CD4-positive, alpha-beta T cell treated with Interleukin-15 for 1 hour (primary cell): ENCODE results near the gene TYRP1.
"Not testable (repeated sequence)": the region's sequence is repeated elsewhere in the genome, so short reads cannot be mapped to it uniquely, and the experiment has no call there.

Source experiments
- DNase-seq: peaks from one replicate; pipeline ENCODE4 v3.0.0-alpha.2; 2020

Gene TYRP1

GRCh38 chr9:12693141-12693540, at the start of gene TYRP1:
TSS of gene TYRP1 (plus strand) at chr9:12693385. CDS start at chr9:12693997, 612 bp downstream.
- DNase-seq, result no peak

- no peak for DNase-seq
Observed at GRCh38 chr9:12643686-12644085, 49.5 kb upstream of the TYRP1 start.

GRCh38 chr9:12648925-12649324, 44.3 kb upstream of the TYRP1 start:
- DNase-seq, result no peak

- no peak for DNase-seq
Observed at GRCh38 chr9:12651125-12651524, 42.1 kb upstream of the TYRP1 start.

- DNase-seq, result no peak
Observed at GRCh38 chr9:12652973-12653372, 40.2 kb upstream of the TYRP1 start.

- no peak for DNase-seq
Observed at GRCh38 chr9:12656803-12657202, 36.4 kb upstream of the TYRP1 start.

GRCh38 chr9:12657233-12657632, 36.0 kb upstream of the TYRP1 start:
- DNase-seq, result no peak

- no peak for DNase-seq
Observed at GRCh38 chr9:12657998-12658397, 35.2 kb upstream of the TYRP1 start.

GRCh38 chr9:12658531-12659209, 34.5 kb upstream of the TYRP1 start:
- DNase-seq, result no peak

GRCh38 chr9:12659220-12659619, 34.0 kb upstream of the TYRP1 start:
- no peak for DNase-seq

- DNase-seq, result no peak
Observed at GRCh38 chr9:12666813-12667212, 26.4 kb upstream of the TYRP1 start.

- no peak for DNase-seq
Observed at GRCh38 chr9:12667892-12668291, 25.3 kb upstream of the TYRP1 start.

- DNase-seq, result no peak
Observed at GRCh38 chr9:12670006-12670405, 23.2 kb upstream of the TYRP1 start.

GRCh38 chr9:12674961-12675360, 18.2 kb upstream of the TYRP1 start:
- DNase-seq, result no peak

- not testable (repeated sequence) for DNase-seq
Observed at GRCh38 chr9:12677462-12678126, 15.6 kb upstream of the TYRP1 start.

- DNase-seq, result no peak
Observed at GRCh38 chr9:12680341-12680740, 12.8 kb upstream of the TYRP1 start.

GRCh38 chr9:12680757-12681156, 12.4 kb upstream of the TYRP1 start:
- no peak for DNase-seq

- DNase-seq, result no peak
Observed at GRCh38 chr9:12681620-12682019, 11.6 kb upstream of the TYRP1 start.

- no peak for DNase-seq
Observed at GRCh38 chr9:12684974-12685373, 8.2 kb upstream of the TYRP1 start.

- no peak for DNase-seq
Observed at GRCh38 chr9:12689233-12689632, 4.0 kb upstream of the TYRP1 start.

- no peak for DNase-seq
Observed at GRCh38 chr9:12694013-12694412, 828 bp downstream of the TYRP1 start.

GRCh38 chr9:12695474-12695873, 2.3 kb downstream of the TYRP1 start:
- no peak for DNase-seq

GRCh38 chr9:12696931-12697622, 3.9 kb downstream of the TYRP1 start:
- no peak for DNase-seq

- no peak for DNase-seq
Observed at GRCh38 chr9:12697719-12698118, 4.5 kb downstream of the TYRP1 start.
